Globus pallidus (tissue), 1 donor: Measurements from ENCODE around the gene CYP2J2.
A peak's percentile ranks its signal among the peaks of the same experiment; 100 is the strongest.
"Not testable (repeated sequence)": the region's sequence is repeated elsewhere in the genome, so short reads cannot be mapped to it uniquely, and the experiment has no call there.

Source experiments
- DNase-seq: peaks from one replicate; pipeline ENCODE4 v3.0.0-alpha.2; 2015; ENCODE audit warnings: low spot score

CYP2J2 gene

GRCh38 chr1:59926381-59927123 lies at the start of gene CYP2J2:
CYP2J2 (minus strand) TSS chr1:59926773; CDS start chr1:59926746, 27 bp downstream.
- peak; percentile 87 for DNase-seq

GRCh38 chr1:59973719-59974118 lies 47.1 kb upstream of the CYP2J2 start:
- DNase-seq, result no peak

DNA sequence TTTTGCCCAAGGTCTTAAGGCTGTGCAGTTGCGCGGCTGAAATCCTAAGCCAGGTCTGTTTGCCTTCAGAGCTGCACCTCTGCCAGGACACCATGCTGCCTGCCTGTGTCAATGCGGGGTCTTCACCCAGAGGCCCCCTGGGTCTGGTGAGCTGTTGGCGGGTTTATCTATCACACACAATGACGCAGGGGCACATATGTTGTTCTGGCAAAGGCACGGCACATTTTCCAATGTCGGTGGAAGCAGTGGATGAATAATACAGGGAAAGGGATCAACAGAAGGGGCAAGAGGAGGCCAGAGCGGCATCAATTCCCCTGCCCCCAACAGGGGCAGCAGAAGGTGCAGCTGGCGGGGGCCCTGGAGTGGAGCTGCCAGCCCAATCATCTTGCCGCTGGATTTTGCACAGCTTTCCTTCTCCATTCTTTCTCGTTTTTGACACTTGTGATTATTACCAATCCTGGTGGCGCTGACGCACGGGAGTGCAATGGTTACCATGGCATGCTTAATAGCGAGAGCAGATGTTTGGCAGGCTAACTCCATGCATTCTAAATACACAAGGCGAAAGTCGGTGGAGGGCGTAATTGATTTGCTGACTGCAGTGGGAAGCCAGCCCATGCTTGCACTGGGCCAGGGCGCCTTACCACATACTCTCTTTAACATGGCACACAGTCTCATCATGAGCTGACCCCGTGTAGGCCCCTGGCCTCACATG lies 45.8 kb upstream of the CYP2J2 start:
- peak; percentile 31 for DNase-seq

DNA sequence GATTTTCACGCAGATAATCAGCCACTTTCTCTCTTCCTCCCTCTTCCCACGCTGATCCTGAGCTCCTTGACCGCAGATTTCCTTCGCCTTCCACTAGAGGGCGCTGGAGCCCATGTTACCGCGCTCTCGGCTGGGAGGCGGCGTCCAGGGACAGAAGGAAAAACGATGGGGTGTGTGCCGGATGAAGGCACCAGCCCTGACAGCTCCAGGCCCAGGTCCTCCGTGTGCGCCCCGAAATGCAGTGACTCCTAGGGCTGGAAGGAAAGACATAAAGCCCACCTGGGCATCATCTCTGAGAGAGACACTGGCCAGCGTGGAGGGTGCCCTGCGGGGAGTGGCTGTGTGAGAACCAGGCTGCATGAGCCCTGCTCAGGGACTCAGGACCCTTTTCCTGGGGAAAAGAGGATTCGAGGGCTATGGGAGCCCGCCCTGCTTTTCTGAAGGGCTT lies 44.9 kb upstream of the CYP2J2 start:
- peak; percentile 68 for DNase-seq

DNA sequence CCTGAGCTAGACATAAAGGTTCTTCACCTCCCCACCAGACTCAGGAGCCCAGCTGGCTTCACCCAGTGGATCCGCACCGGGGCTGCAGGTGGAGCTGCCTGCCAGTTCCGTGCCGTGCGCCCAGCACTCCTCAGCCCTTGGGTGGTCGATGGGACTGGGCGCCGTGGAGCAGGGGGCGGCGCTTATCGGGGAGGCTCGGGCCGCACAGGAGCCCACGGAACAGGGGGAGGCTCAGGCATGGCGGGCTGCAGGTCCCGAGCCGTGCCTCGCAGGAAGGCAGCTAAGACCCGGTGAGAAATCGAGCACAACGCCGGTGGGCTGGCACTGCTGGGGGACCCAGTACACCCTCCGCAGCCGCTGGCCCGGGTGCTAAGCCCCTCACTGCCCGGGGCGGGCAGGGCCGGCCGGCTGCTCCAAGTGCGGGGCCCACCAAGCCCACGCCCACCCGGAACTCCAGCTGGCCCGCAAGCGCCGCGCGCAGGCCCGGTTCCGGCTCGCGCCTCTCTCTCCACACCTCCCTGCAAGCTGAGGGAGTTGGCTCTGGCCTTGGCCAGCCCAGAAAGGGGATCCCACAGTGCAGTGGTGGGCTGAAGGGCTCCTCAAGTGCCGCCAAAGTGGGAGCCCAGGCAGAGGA lies 43.1 kb upstream of the CYP2J2 start:
- DNase-seq, result not testable (repeated sequence)

DNA sequence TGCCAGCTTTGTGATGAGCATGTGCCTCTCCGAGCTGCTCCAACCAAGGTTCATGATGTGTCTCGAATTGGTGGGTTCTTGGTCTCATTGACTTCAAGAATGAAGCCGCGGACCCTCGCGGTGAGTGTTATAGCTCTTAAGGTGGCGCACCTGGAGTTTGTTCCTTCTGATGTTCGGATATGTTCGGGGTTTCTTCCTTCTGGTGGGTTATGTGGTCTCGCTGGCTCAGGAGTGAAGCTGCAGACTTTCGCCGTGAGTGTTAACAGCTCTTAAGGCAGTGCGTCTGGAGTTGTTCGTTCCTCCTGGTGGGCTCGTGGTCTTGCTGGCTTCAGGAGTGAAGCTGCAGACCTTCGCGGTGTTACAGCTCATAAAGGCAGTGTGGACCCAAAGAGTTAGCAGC lies 42.2 kb upstream of the CYP2J2 start:
- DNase-seq, result not testable (repeated sequence)

- no peak for DNase-seq
These were observed 41.2 kb upstream of the CYP2J2 start for GRCh38 chr1:59967780-59968179.

DNA sequence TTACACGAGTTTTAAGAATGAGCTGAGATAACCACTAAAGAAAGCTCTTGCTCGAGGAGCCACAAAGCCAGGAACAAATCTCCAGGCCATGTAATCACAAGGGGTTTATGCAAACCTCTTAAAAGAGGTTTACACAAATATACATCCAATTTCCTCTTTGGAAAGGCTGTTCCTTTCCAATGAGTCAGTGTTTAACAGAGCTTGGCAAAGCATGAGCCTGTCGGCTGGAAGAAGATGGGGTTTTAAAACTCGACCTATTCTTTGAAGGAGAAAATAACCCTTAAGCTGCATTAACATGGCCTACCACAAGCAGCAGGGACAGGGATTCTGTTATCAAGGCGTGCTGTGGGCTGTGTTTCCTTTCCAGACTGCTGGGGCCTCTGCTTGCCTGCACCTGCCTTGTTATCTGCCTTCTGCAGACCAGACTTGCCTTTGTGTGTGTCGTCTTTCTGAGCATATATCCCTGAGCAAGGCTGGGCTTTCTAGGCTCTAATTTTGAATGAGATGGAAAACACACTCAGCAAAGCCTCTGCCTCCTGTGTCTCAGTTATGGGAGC lies 40.6 kb upstream of the CYP2J2 start:
- DNase-seq, result no peak

- no peak for DNase-seq
These were observed 25.5 kb upstream of the CYP2J2 start for GRCh38 chr1:59952065-59952464.

- no peak for DNase-seq
These were observed 23.1 kb upstream of the CYP2J2 start for GRCh38 chr1:59949648-59950047.

- DNase-seq, result no peak
These were observed 22.4 kb upstream of the CYP2J2 start for GRCh38 chr1:59948990-59949389.

GRCh38 chr1:59947047-59947938 lies 20.7 kb upstream of the CYP2J2 start:
- DNase-seq, result peak; percentile 81

GRCh38 chr1:59945790-59946189 lies 19.2 kb upstream of the CYP2J2 start:
- no peak for DNase-seq

DNA sequence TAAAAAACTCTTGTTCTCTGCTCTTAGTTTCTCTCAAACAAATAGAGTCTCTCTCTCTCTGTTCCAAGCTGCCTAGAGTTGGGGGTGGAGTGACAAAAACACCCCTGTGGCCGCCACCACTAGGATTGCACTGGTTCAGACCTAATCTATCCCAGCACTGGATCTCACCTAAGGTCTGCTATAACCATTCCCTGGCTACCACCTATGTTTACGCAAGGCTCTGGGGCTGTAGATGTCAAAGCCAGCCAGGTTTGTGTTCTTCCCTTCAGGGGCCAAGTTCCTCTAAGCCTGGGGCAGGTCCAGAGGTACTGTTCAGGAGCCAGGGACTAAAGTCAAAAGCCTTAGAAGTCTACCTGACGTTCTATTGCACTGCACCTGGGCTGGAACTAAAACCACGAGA lies 12.8 kb upstream of the CYP2J2 start:
- DNase-seq, result no peak

DNA sequence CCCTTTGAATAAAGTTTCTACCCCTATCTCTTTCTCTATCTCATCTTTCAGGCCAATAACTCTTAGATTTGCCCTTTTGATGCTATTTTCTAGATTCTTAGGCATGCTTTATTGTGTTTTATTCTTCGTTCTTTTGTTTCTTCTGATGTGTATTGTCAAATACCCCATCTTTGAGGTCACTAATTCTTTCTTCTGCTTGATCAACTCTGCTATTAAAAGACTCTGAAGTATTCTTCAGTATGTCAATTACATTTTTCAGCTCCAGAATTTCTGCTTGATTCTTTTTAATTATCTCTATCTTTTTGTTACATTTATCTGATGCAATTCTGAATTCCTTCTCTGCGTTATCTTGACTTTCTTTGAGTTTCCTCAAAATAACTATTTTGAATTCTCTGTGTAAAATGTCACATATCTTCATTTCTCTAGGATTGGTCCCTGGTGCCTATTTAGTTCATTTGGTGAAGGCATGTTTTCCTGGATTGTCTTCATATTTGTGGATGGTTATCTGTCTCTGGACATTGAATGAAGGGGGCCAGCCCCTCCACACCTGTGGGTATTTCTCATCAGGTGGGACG lies 11.2 kb upstream of the CYP2J2 start:
- no peak for DNase-seq

DNA sequence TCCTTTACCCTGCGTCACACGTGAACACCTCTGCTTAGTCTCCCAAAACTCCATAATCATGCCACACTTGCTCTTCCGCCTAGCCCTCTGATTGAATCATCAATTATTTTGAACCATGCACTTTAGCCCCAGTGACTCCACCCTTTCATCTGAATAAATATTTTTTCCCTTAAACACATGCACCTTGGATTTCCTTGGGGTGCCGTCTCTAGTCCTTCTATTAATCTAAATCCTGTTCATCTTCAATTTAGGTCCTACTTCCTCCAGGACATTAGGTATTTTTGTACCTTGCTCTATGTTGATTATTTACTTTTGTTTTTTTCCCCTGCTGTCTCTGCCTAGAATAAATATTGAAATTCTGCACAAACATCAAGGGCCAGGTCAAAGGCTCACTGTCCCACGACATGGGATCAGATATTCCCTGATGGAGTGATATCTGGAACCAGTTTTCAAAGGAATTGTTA lies 9.8 kb upstream of the CYP2J2 start:
- DNase-seq, result no peak

DNA sequence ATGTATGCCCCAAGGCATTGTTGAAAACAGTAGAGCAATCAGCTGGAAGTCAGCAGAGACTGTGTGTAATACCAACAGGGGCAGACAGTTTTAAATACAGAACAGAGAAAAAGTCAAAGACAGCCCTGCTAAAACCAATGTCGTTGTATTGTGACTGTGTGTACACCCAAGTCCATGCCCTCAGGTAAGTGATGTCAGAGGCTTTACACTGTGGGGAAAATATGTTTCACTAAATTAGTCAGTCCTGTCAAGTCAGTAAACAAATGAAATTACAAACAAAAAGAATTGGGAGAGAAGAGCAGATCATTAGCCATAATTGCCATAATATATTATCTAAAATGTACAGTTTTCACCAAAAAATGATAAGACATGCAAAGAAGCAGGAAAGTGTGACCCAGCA lies 2.4 kb upstream of the CYP2J2 start:
- no peak for DNase-seq

- no peak for DNase-seq
These were observed 640 bp upstream of the CYP2J2 start for GRCh38 chr1:59927213-59927612.

GRCh38 chr1:59924653-59925052 lies 1.9 kb downstream of the CYP2J2 start:
- no peak for DNase-seq

GRCh38 chr1:59921258-59921899 lies 5.2 kb downstream of the CYP2J2 start:
- not testable (repeated sequence) for DNase-seq

DNA sequence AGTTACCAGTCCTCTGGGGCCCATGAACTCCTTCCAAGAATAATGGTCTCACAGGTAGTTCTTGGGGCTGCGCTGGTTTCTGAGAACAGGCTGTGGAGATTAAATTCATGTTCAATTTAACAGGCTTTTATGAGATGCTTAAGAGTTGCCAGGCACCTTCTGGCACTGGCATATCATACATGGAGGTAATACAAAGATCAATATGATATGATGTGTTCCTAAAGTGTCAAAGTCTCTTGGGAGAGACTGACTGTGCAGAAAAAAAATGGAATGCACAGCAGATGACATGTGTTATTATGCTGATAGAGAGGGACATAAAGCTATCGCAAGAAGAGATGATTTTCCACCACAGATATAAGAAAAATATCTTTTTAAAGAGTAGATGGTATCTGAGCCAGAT lies 6.8 kb downstream of the CYP2J2 start:
- DNase-seq, result no peak
